HG03442 (cell line): ENCODE data around the gene ZNF214.
"Not testable (repeated sequence)": the region's sequence is repeated elsewhere in the genome, so short reads cannot be mapped to it uniquely, and the experiment has no call there.

ENCODE experiments used
- ATAC-seq: cut with Tn5 transposase; IDR thresholded peaks from one replicate; pipeline ENCODE4 v1.9.1; 2021; ENCODE audit warnings: mild to moderate bottlenecking, moderate library complexity; ENCODE audit not compliant: unreplicated experiment

The ZNF214 gene

GRCh38 chr11:6991227-6991626 is 28.9 kb downstream of the ZNF214 start:
- no peak for ATAC-seq

- ATAC-seq, result no peak
These were observed 31.6 kb downstream of the ZNF214 start for GRCh38 chr11:6988506-6988905.

GRCh38 chr11:6986487-6986886 is 33.7 kb downstream of the ZNF214 start:
- no peak for ATAC-seq

GRCh38 chr11:6979365-6979764 is 40.8 kb downstream of the ZNF214 start:
- no peak for ATAC-seq

- ATAC-seq, result not testable (repeated sequence)
These were observed 50.3 kb downstream of the ZNF214 start for GRCh38 chr11:6969854-6970253.

- ATAC-seq, result no peak
These were observed 51.3 kb downstream of the ZNF214 start for GRCh38 chr11:6968816-6969215.

- peak; percentile 93 for ATAC-seq
These were observed 57.5 kb downstream of the ZNF214 start for GRCh38 chr11:6962673-6963072.

- no peak for ATAC-seq
These were observed 58.0 kb downstream of the ZNF214 start for GRCh38 chr11:6962141-6962540.

GRCh38 chr11:6954248-6954647 is 65.9 kb downstream of the ZNF214 start:
- ATAC-seq, result not testable (repeated sequence)
